Kidney tubule cell (primary cell): ENCODE results near the gene IL11RA.

ENCODE experiments used
- DNase-seq: peaks from one replicate; pipeline ENCODE4 v3.0.0-alpha.2; 2018; ENCODE audit warnings: low spot score

The IL11RA gene

DNA sequence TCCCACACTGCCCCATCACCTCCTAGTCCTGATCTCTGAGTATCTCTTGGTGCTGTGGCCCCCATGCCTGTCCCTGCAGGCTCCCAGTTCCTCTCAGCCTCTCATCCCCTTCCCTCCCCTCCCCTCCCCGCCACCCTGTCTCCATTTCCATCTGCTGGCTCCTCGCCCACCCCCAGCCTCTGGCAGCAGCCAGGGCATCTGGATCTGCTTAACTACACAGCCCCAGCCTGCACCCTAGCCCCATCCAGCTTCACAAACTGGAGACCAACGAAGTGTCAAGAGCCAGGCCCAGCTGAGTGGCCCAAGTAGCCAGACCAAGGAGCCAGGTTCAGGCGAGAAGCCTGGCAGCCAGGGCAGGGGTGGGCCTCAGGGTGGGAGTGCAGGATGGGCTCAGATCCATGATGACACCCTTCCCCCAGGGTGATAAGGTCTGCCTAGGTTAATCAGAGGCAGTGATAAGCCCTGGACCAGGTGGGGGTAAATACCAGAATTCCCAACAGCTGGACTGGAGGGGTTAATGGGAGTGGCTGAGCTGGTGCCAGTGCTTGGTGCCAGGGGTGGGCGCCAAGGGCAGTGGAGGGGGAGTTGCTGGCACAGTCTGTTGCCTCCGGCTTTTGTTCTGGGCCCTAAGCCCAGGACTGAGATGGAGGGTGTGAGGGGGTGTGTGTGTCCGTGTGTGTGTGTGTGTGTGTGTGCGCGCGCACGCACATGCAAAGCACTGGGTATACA, 2.5 kb downstream of the IL11RA start:
- no peak for DNase-seq

- no peak for DNase-seq
Observed at GRCh38 chr9:34655394-34655793, 3.4 kb downstream of the IL11RA start.

- no peak for DNase-seq
Observed at GRCh38 chr9:34656992-34657391, 5.0 kb downstream of the IL11RA start.

- no peak for DNase-seq
Observed at GRCh38 chr9:34658461-34658860, 6.5 kb downstream of the IL11RA start.

- peak; percentile 86 for DNase-seq
Observed at GRCh38 chr9:34659592-34660253, 7.7 kb downstream of the IL11RA start.

DNA sequence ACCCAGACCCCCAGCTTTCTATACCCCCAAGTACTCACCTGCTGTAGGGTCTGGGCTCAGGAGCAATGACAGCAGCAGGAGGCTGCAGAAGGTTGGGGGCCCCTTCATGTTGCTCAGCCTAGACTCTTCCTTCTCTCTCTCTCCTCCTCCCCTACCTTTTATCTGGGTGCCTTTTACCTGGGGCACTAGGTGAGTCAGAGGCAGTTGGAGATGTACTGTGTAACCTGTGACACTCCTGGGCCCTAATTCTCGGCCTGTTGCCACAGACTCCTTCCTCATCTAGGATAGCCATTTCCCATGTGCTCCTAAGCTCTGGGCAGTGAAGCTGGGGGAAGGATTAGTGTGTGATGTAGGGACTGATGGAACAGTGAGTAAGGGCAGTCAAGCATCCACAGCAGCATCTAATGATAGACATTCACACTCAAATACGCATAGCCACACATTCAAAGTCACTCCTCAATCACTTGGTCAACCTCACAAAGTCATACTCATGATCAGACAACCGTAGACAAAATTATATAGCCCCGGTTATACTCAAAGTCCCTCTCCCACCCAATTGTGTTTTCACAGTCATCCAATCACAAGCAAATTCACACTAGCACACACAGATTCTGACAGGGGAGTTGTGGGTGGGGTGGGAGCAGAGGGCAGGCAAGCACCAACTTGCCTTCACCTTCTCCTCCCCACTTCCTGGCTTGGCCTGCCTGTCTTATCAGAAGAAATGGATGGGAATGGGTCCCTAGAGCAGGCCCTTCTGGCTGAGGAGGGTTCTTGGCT, 10.7 kb downstream of the IL11RA start, which contains the start of gene CCL27:
TSS of gene CCL27 (minus strand) at position 132 of the 777 bp plus-strand sequence. CDS start at position 108, 24 bp downstream.
- DNase-seq, result no peak

GRCh38 chr9:34663303-34663605, 11.3 kb downstream of the IL11RA start:
- DNase-seq, result no peak

GRCh38 chr9:34664281-34665066, 12.5 kb downstream of the IL11RA start:
- peak; percentile 82 for DNase-seq

- no peak for DNase-seq
Observed at GRCh38 chr9:34665067-34665380, 13.0 kb downstream of the IL11RA start.

GRCh38 chr9:34665381-34666250, 13.6 kb downstream of the IL11RA start:
- DNase-seq, result peak; percentile 93

GRCh38 chr9:34669809-34670562, 18.0 kb downstream of the IL11RA start:
- DNase-seq, result no peak

- no peak for DNase-seq
Observed at GRCh38 chr9:34671307-34671706, 19.3 kb downstream of the IL11RA start.

GRCh38 chr9:34674440-34674839, 22.5 kb downstream of the IL11RA start:
- DNase-seq, result no peak

DNA sequence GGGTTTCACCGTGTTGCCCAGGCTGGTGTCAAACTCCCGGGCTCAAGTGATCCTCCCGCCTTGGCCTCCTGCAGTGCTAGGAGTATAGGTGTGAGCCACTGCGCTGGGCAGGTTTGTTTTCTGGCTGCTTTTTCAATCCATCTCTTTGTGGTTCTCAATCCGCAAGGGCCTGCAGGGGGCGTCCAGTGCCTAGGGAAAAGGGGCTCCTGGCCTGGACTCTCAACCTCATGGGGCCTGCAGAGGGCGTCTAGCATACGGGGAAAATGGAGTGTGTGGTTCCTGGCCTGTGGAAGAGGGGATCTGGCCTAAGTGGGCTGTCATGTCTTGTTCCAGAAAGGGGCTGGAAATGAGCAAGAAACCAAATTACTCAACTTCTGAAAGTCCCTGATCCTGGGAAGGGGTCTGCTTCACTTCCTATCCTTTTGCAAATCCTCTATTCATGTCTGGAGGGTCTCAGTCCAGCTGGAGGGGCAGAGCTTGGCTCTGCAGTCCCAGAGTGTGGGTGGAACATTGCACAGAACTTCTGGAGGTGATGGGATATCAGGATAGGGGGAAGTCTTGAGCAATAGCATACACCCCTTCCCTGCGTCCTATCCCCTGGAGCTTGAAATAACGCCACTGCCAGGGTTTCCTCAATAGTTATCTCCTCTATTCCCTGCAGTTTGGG, 23.2 kb downstream of the IL11RA start:
- DNase-seq, result peak; percentile 49

GRCh38 chr9:34675869-34676268, 23.9 kb downstream of the IL11RA start:
- DNase-seq, result no peak

DNA sequence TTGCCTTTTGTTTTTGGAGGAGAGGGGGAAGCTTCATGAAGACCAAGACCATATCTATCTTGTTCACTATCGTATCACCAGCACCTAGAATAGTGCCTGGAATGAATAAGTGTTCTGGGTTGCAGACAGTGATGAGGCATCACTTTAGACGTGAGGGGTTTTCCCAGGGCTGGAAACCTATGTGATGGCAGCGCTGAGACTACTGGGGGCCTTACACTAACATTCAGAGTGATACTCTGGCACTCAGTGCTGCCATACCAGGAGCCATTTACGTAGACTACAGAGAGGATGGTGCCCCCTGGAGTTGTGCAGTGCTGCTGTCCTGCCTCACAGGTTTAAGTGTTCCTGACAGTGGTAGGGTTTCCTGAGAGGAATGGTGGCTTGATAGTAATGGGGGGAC, 32.2 kb downstream of the IL11RA start:
- no peak for DNase-seq

GRCh38 chr9:34684816-34685215, 32.8 kb downstream of the IL11RA start:
- no peak for DNase-seq

- no peak for DNase-seq
Observed at GRCh38 chr9:34685591-34685990, 33.6 kb downstream of the IL11RA start.

- DNase-seq, result no peak
Observed at GRCh38 chr9:34686231-34686630, 34.2 kb downstream of the IL11RA start.

- DNase-seq, result no peak
Observed at GRCh38 chr9:34686732-34687131, 34.7 kb downstream of the IL11RA start.
